ENCODE measurements around the gene HDHD2.

DNA sequence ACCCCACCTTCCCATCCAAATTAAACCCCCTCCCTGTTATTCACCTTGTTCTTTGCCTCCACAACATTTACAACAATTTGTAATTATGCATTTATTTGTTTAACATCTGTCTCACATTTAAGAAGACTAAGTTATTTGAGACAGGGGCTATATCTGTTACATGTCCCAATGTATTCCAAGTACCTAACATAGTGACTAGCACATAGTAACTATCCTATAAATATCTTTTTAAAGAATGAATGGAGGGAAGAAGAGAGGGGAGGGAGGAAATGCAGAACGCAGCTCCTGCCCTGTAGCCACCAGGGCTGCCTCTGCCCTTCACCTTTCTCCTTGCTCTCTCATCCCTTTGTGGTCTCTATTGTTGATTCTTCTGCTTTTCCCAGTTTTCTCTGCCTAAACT lies 40.6 kb downstream of the HDHD2 start:
- TF ChIP-seq, protein P1, sequence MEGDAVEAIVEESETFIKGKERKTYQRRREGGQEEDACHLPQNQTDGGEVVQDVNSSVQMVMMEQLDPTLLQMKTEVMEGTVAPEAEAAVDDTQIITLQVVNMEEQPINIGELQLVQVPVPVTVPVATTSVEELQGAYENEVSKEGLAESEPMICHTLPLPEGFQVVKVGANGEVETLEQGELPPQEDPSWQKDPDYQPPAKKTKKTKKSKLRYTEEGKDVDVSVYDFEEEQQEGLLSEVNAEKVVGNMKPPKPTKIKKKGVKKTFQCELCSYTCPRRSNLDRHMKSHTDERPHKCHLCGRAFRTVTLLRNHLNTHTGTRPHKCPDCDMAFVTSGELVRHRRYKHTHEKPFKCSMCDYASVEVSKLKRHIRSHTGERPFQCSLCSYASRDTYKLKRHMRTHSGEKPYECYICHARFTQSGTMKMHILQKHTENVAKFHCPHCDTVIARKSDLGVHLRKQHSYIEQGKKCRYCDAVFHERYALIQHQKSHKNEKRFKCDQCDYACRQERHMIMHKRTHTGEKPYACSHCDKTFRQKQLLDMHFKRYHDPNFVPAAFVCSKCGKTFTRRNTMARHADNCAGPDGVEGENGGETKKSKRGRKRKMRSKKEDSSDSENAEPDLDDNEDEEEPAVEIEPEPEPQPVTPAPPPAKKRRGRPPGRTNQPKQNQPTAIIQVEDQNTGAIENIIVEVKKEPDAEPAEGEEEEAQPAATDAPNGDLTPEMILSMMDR (conservative IDR thresholded peaks at IDR 0.05) = no peak
- no peak for TF ChIP-seq ZFX (IDR thresholded peaks at IDR 0.05)

All from C4-2B (cell line).